Panc1 (cell line): Measurements from ENCODE around the gene RFXANK.

Source experiments
- CTCF ChIP-seq: fragments of 450-650 bp; IDR thresholded peaks from 2 replicates; pipeline ENCODE4 v1.5.1; 2017; ENCODE audit warnings: mild to moderate bottlenecking
- POLR2AphosphoS5 ChIP-seq: IDR thresholded peaks from 2 replicates; pipeline ENCODE4 v1.6.1; 2012; ENCODE audit warnings: mild to moderate bottlenecking, low read depth, low read length, moderate library complexity
- REST ChIP-seq, 2 experiments: IDR thresholded peaks; 2 replicates each; pipeline ENCODE4 v1.6.1; 2011 to 2012; ENCODE audit warnings: low read depth in 2 of 2, control low read depth in 1 of 2, low read length in 1 of 2, mild to moderate bottlenecking in 1 of 2, moderate library complexity in 1 of 2; ENCODE audit not compliant: insufficient read depth in 1 of 2
- SIN3A ChIP-seq: IDR thresholded peaks from 2 replicates; pipeline ENCODE4 v1.6.1; 2012; ENCODE audit warnings: low read depth, mild to moderate bottlenecking, low read length, moderate library complexity, borderline replicate concordance; ENCODE audit not compliant: insufficient read depth
- TCF7L2 ChIP-seq: IDR thresholded peaks from 2 replicates; pipeline ENCODE4 v1.6.1; 2011; ENCODE audit warnings: mild to moderate bottlenecking, low read depth, low read length, inconsistent platforms

GRCh38 chr19:19160461-19161035, 31.5 kb upstream of the RFXANK start:
- TF ChIP-seq CTCF (no peak), POLR2AphosphoS5 (no peak), REST (IDR thresholded peaks at IDR 0.05; ENCODE audit: insufficient read depth in 1 of 2, low read depth in 2 of 2, low read length in 1 of 2) (no peak), SIN3A (no peak), TCF7L2 (no peak)
